ENCODE data around the gene GPRASP1. TPM values are rescaled to one million over a fixed set of nuclear protein-coding genes. Genes with fewer than 3 reads are reported as not detected.
A peak's percentile ranks its signal among the peaks of the same experiment; 100 is the strongest.
"Not testable (repeated sequence)": the region's sequence is repeated elsewhere in the genome, so short reads cannot be mapped to it uniquely, and the experiment has no call there.

Gene GPRASP1
- polyA plus RNA-seq (ENCODE audit: insufficient read length in 3 of 3) = 10 to 100 TPM; 11.5 to 16.3 (median 14.2) TPM
- long read RNA-seq, donor 1 = 0 reads
- long read RNA-seq, donor 2, full-length matches to known transcripts = 1 of 1 reads
- long read RNA-seq, donor 2, partial matches to known transcripts = 0 of 1 reads
- long read RNA-seq, donor 2, other reads (novel, unspliced or antisense) = 0 of 1 reads
- long read RNA-seq, donor 3 = 0 reads
- long read RNA-seq, donor 4 = 0 reads
- long read RNA-seq, donor 5, full-length matches to known transcripts = 1 of 1 reads
- long read RNA-seq, donor 5, partial matches to known transcripts = 0 of 1 reads
- long read RNA-seq, donor 5, other reads (novel, unspliced or antisense) = 0 of 1 reads
- long read RNA-seq, donor 6, partial matches to known transcripts = 0 of 1 reads
- long read RNA-seq, donor 6, other reads (novel, unspliced or antisense) = 0 of 1 reads
- long read RNA-seq, donor 7 = 0 reads
- long read RNA-seq, donor 8 = 0 reads
- long read RNA-seq, donor 9, partial matches to known transcripts = 0 of 1 reads
- long read RNA-seq, donor 9, other reads (novel, unspliced or antisense) = 0 of 1 reads
- long read RNA-seq, donor 10 = 0 reads
- long read RNA-seq, donor 11 = 0 reads
- long read RNA-seq, donor 12 = 0 reads
- long read RNA-seq, donor 13 = 0 reads
- long read RNA-seq, donor 14, partial matches to known transcripts = 0 of 1 reads
- long read RNA-seq, donor 14, other reads (novel, unspliced or antisense) = 0 of 1 reads
- long read RNA-seq, donor 15, full-length matches to known transcripts = 2 of 2 reads
- long read RNA-seq, donor 15, partial matches to known transcripts = 0 of 2 reads
- long read RNA-seq, donor 15, other reads (novel, unspliced or antisense) = 0 of 2 reads
- long read RNA-seq, donor 16, full-length matches to known transcripts = 3 of 3 reads
- long read RNA-seq, donor 16, partial matches to known transcripts = 0 of 3 reads
- long read RNA-seq, donor 16, other reads (novel, unspliced or antisense) = 0 of 3 reads

GRCh38 chrX:102651242-102652011 lies at the start of gene GPRASP1:
TSS of gene GPRASP1 (plus strand) at chrX:102651483. CDS start at chrX:102653914, 2,431 bp downstream.
- peak; percentile 45 for DNase-seq

- no peak for DNase-seq
These were observed 47.0 kb upstream of the GPRASP1 start for GRCh38 chrX:102604327-102604726.

- no peak for DNase-seq
These were observed 45.2 kb upstream of the GPRASP1 start for GRCh38 chrX:102606115-102606514.

GRCh38 chrX:102610905-102611304 lies 40.4 kb upstream of the GPRASP1 start:
- no peak for DNase-seq

- no peak for DNase-seq
These were observed 27.2 kb upstream of the GPRASP1 start for GRCh38 chrX:102624105-102624504.

DNA sequence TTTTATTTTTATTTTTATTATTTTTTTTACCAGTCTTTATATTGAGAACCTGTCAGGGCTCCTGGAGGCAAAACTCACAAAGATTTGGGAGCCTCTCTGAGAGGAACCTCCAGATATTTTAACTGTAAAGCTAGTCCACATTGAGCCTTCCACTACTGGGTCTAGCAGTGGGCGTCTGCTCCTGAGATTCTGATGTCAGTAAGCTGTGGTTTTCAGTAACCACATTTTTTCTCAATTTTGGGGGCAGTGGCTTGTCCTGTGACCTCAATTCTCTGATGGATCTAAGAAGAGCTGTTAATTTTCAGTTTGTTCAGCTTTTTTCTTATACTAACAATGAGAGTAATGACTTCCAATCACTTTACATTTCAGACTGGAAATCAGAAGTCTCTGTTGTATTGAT lies 23.6 kb upstream of the GPRASP1 start:
- DNase-seq = no peak

DNA sequence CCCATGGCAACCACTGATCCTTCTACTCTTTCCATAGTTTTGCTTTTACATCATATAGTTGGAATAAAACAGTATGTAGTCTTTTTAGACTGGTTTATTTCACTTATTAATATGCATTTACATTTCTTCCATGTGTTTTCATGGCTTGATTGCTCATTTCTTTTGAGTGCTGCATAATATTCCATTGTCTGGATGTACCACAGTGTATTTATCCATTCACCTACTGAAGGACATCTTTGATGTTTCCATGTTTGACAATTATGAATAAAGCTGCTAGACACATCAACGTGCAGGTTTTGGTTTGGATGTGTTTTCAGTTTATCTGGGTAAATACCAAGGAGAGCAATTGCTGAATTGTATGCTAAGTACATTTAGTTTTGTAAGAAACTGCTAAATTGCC lies 13.7 kb upstream of the GPRASP1 start:
- DNase-seq = no peak

GRCh38 chrX:102650903-102651241 lies 411 bp upstream of the GPRASP1 start:
- no peak for DNase-seq

DNA sequence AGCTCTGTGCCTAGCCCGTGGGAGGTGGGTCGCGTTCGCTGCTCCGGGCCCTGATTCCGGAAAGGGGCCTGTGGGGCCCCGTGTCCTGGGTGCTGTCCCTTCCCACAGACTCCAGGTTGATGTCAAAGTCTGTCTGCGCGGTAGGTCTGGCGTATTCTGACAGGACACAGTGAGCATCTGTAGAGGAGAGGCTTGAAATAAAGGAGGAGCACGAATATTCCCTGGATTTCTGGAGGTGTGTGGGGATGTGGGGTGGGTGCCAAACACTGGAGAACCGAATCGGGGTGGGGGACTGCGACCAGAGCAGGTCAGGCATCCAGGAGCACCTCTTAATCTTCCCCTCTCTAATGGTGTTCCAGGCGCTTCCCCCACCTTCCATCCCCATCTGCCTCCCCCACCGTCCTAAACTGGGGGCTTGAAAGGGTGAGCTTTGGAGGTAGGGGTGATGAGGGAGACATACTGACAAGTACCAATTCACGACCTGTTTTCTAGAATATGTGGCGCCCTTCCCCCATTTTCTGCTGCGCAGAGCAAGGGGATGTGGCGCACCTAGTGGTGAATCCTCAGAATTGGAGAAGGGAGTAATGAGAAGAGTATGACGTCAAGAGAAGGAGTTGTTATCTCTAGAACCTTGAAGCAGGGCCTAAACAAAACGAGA lies 877 bp downstream of the GPRASP1 start:
- DNase-seq = no peak

- DNase-seq = no peak
These were observed 3.4 kb downstream of the GPRASP1 start for GRCh38 chrX:102654696-102655095.

DNA sequence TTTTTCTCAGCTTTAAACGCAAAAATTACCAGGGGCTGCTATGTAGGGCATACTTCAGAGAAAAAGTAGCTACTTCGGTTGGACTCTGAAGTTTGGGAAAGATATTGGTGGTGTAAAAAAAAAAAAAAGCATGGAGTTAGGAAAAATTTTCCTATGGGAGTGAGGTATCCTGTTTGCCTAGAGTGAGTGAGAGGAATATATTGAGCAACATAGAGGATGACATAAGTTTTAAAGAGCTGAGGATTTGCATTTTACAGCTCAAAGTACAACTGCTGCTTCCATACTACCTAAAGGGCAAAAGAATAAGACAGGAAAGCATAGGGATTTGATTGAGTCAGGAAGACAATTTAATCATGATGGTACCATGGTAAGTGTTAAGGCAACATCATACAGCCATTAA lies 7.3 kb downstream of the GPRASP1 start:
- DNase-seq = no peak

DNA sequence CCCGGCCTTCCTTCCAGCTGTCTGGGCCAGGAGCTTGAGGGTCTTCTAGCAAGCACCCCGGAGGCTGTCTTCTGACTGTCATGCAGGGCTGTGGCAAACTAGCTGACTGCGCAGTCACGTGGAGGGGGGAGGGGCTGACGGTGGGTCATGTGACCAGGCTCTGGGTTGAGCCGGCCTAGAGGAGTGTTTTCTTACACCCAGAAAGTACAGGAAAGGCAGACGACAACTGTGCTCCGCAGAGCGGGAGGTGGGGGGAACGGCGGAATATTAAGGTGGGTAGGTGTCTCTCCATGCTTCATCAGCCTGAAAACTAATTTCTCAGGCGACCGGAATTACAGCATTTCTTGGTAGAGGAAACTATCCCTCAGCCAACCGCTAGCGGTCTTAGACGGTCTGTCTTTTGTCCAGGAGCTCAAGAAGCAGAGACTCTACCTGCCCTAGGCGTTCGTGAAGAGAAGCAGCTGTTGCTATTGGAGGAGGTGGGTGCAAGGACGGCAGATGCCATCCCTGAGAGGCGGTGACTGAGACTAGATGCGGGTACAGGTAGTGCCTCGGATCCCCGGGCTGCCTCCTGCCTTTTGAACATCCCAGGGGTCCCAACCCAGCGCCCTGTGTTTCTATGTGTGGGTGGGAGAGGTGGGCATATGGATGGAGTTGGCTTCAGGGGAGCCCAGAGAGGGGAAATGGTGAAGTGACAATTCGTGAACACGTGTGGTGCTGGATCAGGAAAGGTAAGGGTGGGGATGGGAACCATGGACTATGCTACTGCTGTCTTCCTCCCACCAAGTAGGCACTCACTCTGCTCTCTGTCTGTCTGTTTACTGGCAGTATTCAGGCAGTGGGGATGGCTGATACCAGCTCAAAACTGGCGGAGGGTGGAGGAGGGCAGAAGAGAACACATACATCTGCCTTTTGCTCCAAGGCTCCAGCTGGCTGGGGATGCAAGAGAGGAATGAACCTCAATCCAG lies 8.8 kb downstream of the GPRASP1 start:
- DNase-seq = peak; percentile 75

DNA sequence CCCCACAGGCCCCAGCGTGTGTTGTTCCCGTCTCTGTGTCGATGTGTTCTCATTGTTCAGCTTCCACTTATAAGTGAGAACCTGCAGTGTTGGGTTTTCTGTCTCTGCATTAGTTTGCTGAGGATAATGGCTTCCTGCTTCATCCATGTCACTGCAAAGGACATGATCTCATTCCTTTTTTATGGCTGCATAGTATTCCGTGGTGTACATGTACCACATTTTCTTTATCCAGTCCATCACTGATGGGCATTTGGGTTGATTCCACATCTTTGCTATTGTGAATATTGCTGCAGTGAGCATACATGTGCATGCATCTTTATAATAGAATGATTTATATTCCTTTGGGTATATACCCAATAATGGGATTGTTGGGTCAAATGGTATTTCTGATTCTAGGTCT lies 12.5 kb downstream of the GPRASP1 start:
- DNase-seq = not testable (repeated sequence)

DNA sequence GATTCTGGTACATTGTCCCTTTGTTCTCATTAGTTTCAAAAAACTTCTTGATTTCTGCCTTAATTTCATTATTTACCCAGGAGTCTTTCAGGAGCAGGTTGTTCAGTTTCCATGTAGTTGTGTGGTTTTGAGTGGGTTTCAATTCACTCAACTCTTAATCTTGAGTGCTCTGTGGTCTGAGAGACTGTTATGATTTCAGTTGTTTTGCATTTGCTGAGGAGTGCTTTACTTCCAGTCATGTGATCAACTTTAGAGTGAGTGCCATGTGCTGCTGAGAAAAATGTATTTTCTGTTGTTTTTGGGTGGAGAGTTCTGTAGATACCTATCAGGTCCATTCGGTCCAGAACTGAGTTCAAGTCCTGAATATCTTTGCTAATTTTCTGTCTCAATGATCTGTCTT lies 15.8 kb downstream of the GPRASP1 start:
- DNase-seq = not testable (repeated sequence)

DNA sequence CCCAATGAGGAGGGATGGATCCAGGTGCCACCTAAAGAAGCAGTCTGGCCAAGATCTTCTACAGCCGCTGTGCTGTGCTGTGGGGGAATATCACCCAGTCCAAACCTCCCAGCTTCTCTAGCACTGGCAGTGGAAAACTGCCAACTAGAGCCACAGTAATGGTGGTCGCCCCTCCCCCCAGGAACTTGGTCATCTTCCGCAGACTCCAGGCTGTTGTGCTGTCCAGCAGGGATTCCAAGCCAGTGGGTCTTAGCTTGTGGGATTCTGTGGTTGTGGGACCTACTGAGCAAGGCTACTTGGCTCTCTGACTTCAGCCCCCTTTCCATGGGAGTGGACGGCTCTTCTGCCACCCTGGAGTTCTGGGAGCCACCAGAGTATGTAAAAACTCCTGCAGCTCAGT lies 18.2 kb downstream of the GPRASP1 start:
- no peak for DNase-seq

- DNase-seq = no peak
These were observed 21.6 kb downstream of the GPRASP1 start for GRCh38 chrX:102672856-102673255.

GRCh38 chrX:102677479-102677878 lies 26.2 kb downstream of the GPRASP1 start:
- DNase-seq = not testable (repeated sequence)

DNA sequence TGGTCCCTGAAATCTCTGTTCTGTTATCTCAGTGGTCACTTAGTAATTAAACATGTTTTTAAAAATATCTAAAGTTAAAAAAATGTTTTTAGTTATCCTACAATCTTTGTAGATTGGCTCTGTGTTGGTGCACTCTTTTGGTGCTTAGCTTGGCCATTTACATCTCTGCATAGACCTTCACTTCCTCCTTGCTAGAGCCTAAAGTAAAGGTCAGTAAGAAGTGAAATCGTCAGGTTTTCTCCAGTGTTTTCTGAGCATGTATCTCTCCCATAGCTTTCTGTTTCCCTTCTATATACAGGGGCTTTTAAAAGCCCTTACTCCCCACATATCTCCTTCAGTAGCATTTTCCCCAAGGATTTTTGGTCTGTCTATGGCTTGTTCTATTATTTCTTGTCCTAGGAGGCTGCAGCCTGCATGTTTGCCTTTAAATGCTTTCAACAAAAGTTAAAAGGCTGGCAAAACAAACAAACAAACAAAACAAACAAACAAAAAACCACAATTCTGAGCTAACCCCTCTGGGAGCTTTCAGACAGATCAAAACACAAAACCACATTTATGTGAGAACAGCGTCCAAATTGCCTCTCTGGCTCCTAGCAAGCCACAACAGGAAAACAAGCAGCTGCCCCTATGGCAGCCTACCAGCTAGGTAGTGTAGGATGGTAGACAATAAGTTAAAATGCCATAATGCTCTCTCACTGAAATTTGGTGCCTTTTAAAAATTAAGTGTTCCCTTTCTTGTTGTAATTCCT lies 33.7 kb downstream of the GPRASP1 start:
- no peak for DNase-seq

DNA sequence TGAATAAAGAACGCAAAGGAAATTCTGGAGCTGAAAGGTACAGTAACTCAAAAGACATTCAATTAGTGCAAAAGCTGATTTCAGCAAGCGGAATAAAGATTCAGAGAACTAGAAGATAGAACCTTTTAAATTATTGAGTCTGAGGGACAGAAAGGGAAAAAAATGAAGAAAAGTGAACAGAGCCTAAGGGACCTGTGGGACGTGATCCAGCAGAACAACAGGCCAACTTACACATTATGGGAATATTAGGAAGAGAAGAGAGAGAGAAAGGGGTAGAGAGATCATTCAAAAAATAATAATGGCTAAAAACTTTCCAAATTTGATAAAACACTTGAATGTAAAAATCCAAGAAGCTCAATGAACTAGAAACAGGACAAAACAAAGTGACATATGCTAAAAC lies 43.5 kb downstream of the GPRASP1 start:
- no peak for DNase-seq
